Measurements from ENCODE around the gene SNX5. TPM values are rescaled to one million over a fixed set of nuclear protein-coding genes. Genes with fewer than 3 reads are reported as not detected.
A peak's percentile ranks its signal among the peaks of the same experiment; 100 is the strongest.

SNX5 gene
- total RNA-seq, 1 donor from 2014 or later, result 40.9 TPM

GRCh38 chr20:17992847-17993513 lies 24.4 kb upstream of the SNX5 start:
- peak; percentile 61 to 81 for DNase-seq (ENCODE audit: low read depth in 2 of 2)

GRCh38 chr20:17992224-17992637 lies 23.6 kb upstream of the SNX5 start:
- DNase-seq (ENCODE audit: low read depth in 2 of 2), result no peak

DNA sequence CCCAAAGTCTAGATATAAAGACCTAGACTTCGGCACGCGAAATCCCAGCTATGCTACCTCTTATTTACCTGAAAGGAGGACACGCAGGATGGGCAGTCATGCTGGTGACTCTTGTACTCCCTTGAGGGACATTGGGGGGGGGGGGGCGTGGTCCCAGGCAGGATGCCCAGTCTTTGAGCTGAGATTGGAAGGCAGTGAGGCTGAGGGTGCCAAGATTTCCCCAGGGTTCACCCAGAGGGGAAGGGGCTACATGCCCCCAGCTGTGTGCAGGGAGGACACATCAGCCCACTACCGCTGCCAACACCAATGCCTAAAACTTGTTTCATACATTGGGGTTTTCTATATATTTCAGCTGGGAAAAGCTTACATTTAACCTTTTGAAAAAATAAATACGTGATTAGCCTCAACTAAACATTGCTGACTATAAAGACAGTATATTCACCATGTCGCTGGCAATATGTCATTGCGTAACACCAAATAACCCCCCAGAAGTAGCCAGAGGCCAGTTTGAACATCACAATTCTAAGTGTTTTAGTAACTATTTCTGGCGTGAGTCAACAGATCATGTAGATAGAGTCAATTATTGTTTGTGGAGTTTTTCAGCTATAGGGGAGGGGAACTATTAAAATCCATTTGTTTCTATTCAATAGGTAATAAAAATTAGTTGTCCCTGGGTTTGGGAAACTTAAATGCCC lies 21.8 kb upstream of the SNX5 start:
- DNase-seq (ENCODE audit: low read depth in 2 of 2), result no peak

DNA sequence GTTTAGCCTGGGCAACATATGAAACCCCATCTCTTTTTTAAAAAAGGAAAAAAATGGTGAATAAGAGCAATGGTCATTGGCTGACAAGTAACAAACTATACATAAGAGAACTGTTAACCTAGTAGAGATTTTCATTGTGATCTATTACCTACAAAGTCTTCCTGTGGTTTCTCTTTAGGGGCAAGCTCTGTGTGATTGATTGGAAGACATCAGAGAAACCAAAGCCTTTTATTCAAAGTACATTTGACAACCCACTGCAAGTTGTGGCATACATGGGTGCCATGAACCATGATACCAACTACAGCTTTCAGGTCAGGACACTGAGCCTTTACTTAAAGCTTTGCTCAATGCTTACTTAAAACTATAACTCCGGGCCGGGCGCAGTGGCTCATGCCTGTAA lies 19.4 kb upstream of the SNX5 start:
- DNase-seq (ENCODE audit: low read depth in 2 of 2), result no peak

- no peak for DNase-seq (ENCODE audit: low read depth in 2 of 2)
These were observed 16.9 kb upstream of the SNX5 start for GRCh38 chr20:17985388-17986018.

DNA sequence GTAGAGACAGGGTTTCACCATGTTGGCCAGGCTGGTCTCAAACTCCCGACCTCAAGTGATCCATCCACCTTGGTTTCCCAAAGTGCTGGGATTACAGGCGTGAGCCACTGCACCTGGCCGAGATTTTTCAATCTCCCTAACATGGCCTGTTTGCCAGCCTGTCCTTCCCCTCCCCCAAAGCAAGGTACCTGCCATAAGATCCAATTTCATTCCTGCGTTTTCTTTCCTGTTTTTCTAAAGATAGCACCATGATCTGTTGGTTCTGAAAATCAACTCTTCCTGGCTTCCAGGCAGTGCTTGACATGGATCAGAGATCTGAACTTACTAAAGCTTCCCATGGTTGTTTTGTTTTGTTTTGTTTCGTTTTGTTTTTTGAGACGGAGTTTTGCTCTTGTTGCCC lies 7.7 kb upstream of the SNX5 start:
- no peak for DNase-seq (ENCODE audit: low read depth in 2 of 2)

DNA sequence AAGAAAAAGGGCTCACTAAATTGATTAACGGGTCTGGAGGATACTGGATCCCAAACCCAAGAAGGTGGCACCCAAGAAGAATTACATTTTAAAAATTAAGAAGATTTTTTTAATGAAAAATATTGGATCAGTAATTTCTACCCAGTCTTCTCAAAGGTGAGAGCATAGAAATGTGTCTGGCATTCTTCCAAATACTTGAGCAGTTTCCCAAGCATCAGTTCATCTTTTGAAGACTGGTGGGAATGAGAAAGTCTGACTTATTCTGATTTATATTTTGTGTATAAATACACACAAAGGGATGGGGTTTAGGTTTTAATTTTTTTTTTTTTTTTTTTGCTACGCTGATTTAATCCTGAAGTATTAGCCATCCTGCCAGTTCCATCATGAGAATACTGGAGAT lies 3.5 kb upstream of the SNX5 start:
- DNase-seq (ENCODE audit: low read depth in 2 of 2), result peak in 1 of 2 donors; percentile 49

- DNase-seq (ENCODE audit: low read depth in 2 of 2), result peak; percentile 71 to 81
These were observed 2.9 kb upstream of the SNX5 start for GRCh38 chr20:17971300-17972013.

DNA sequence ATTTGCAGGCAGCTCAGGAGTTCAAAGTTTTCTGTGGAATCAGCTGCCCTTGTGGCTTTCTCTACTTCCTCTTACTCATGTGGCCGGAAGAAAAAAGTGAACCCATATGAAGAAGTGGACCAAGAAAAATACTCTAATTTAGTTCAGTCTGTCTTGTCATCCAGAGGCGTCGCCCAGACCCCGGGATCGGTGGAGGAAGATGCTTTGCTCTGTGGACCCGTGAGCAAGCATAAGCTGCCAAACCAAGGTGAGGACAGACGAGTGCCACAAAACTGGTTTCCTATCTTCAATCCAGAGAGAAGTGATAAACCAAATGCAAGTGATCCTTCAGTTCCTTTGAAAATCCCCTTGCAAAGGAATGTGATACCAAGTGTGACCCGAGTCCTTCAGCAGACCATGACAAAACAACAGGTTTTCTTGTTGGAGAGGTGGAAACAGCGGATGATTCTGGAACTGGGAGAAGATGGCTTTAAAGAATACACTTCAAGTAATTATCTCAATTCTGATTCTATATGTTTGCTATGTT lies 1.4 kb upstream of the SNX5 start:
- peak; percentile 46 to 86 for DNase-seq (ENCODE audit: low read depth in 2 of 2)

GRCh38 chr20:17969278-17969883 lies 787 bp upstream of the SNX5 start:
- DNase-seq (ENCODE audit: low read depth in 2 of 2), result peak in 1 of 2 donors; percentile 39

DNA sequence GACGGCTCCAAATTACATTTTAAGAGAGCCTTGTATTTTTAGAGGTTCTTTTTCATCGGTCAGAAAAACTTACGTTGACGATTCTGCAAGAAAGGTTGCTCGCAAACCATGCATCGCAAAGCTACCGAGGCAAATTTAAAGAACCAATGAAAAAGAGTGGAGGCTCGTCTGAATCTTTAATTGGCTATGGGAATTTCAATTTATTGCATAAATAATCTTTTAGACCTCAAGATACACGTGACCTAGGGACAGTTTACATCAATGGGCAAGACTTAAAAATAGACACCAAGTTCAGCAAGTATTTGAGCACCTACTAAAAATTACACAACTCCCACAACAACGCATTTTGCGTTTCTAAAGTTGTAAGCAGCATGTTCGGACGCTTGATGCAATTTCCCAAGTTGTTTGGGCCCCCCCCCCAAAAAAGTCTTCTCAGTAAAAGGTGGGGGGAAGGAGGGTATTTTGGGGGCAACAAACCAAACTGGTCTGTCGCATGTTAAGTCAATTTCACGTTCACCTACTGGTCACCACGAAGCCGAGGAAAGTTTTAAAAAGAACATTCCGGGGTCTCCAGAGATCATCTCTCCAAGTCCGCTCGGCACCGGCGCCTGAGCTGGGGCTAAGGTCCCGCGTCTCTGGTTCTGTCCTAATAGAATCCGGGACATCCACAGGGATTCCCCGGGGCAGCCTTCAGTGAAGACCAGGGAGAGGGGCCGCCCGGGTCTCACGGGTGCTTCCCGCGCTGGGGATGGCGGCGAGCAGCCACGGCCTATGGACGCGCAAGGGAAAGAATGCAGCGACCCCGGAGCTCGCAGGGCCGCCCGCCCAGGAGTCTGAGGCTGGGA lies 851 bp downstream of the SNX5 start:
- peak in 1 of 2 donors; percentile 52 for DNase-seq (ENCODE audit: low read depth in 2 of 2)

DNA sequence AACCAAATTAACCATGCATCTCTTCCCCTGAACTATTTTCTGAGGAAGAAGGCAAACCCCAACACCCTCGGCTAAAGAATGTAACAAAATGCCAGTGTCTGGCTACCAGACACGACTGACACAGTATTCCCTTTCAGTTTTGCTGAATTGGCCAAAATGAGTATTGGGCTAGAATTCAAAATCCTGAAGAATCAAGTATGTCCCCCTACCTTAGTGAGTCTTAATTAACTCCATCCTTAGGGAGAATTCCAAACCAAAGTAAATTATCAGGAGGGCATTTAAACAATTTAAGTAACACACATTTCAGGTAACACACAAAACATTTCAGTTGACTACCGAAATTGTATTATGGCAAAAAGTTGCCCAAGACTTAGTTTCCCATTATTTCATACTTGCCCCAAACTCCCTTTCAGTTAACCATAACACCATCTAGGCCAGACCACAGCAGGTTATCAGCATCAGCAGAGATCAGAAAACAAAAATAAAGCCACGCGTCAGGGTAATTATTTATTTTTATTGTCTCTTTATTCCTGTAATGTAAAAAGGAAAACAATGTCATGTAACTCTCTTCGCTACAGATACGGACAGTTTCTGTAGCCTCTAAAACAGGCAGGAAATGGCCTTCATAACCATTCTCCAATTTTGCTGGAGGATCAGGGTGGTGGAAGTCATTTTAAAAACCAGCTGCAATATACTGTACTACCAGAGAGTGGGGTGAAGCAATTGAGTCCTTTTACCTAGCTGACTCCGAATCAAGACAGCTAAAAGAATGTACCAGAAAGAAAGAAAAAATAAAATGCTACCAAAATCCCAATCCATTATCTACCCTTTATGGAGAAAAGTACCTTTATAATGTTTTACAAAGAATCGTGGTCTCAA lies 1.9 kb downstream of the SNX5 start:
- DNase-seq (ENCODE audit: low read depth in 2 of 2), result peak; percentile 55

DNA sequence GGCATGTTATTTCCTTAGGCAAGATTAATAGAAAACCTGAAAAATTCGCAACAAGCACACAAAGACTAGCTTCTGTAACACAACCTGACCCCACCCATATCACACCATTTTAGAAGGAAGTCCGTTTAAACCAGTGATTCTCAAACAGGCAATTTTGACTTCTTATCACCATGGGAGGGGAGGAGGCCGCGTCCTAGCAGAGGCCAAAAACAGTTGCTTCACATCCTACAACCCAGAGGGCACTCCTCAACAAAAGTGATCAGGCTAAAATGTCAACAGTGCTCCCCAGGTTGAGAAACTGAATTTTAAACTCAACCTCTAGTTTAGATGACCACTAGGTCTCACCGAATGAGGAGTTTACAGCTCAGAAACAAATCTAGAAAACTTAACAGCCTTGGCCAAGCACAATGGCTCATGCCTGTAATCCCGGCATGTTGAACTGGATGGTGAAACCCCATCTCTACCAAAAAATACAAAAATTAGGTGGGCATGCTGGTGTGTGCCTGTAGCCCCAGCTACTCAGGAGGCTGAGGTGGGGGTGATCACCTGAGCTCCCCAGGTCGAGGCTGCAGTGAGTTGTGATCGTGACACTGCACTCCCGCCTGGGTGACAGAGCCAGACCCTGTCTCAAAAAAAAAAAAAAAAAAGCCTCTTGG lies 3.4 kb downstream of the SNX5 start:
- DNase-seq (ENCODE audit: low read depth in 2 of 2), result no peak

- no peak for DNase-seq (ENCODE audit: low read depth in 2 of 2)
These were observed 4.0 kb downstream of the SNX5 start for GRCh38 chr20:17964632-17965031.

GRCh38 chr20:17964073-17964472 lies 4.5 kb downstream of the SNX5 start:
- no peak for DNase-seq (ENCODE audit: low read depth in 2 of 2)

DNA sequence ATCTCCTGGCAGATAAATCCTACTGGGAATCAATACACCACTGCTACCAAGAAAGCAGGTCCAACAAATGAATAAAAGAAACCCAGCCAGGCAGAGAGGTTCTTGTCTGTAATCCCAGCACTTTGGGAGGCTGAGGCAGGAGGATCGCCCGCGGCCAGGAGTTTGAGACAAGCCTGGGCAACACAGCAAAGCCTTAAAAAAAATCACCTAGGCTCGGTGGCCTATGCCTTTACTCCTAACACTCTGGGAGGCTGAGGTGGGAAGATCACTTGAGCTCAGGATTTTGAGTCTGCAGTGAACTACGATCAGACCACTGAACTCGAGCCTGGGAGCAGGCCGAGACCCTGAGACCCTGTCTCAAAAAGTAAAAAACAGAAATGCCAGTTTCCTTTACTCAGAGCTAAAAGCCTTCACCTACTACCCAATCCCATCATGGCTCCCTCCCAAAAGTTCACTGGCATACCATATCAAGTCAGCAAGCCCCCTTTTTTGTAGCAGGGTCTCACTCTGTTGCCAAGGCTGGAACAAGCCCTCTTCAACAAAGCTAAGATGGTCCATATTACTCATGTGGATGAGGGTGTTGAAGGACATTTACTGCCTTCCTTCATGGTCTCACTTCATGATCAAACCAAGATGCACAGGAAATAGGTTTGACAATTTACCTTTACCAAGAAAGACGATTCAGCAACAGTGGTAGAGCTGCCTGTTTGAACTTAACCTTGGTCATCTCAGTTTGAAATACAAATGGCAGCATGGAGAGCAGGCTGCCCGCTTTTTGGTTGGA lies 5.3 kb downstream of the SNX5 start:
- no peak for DNase-seq (ENCODE audit: low read depth in 2 of 2)

DNA sequence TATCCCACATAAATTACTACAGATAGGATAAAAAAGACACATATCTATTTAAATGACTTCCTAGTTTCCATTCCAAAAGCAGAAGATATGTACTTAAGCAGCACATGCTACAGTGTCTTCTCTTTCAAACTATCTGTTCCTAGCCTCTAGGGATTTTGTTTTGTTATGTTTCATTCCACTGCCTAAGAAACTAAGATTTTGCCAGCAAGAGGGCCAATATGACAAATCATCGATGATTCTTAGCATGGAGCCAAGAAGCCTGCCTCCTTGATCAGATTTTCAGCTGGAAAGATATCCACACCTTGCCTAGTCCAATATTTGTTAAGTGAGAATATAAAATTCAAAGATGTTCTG lies 7.0 kb downstream of the SNX5 start:
- DNase-seq (ENCODE audit: low read depth in 2 of 2), result no peak

DNA sequence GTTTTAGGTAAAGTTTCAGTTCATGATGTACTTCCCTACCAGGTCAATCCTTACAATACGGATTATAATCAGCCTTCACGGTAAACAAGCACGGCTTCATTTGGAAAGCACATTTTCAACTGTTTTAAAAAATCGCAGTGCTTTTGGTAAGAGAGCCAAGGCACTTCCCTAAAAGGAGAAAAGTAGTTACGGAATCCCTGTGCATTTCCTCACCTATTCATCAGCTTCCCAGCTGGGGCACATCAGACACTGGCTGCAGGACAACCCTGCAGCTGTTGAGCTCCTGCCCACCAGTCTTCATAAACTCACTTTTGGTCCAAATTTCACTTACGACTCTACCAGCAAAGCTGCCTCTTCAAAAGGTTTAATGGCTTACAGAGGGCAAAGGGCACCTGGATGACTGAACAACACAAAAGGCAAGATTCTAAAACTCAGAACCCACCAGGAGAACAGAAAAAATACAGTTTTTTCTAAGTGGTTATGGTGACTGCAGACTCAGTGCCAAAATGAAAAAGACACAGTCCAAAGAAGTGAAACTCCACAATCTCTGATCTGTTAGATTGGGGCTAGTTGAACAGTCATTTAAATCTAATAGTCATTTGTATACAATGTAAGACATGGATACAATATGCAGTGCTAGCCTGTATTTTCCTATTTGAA lies 7.5 kb downstream of the SNX5 start:
- peak in 1 of 2 donors; percentile 52 for DNase-seq (ENCODE audit: low read depth in 2 of 2)
